Transverse colon (tissue), 4 donors: ENCODE measurements around the gene CTBP2. TPM values are rescaled to one million over a fixed set of nuclear protein-coding genes. Genes with fewer than 3 reads are reported as not detected.

Experiments
- DNase-seq: peaks from one replicate; pipeline ENCODE4 v3.0.0-alpha.2; 2019
- H3K27ac ChIP-seq, 4 donors: fragments of 200-600 bp; sonication (generic); 2 replicates each; pipeline ENCODE4 v1.5.1; 2016 to 2018; ENCODE audit warnings: inconsistent platforms in 4 of 4
- H3K27me3 ChIP-seq: fragments of 200-600 bp; sonication (generic); 2 replicates; pipeline ENCODE4 v1.5.1; 2017; ENCODE audit warnings: inconsistent platforms
- H3K36me3 ChIP-seq, 4 donors: fragments of 200-600 bp; sonication (generic); 2 replicates each; pipeline ENCODE4 v1.5.1; 2017 to 2019; ENCODE audit warnings: inconsistent platforms in 4 of 4
- H3K4me1 ChIP-seq, 4 donors: fragments of 200-600 bp; sonication (generic); 2 replicates each; pipeline ENCODE4 v1.5.1; 2017 to 2020; ENCODE audit warnings: inconsistent platforms in 4 of 4
- H3K4me3 ChIP-seq, 4 donors: fragments of 200-600 bp; sonication (generic); 1 replicate in 1 of 4; 2 replicates in 3 of 4; pipeline versions ENCODE4 v1.5.1 to v1.6.1; 2017 to 2019; ENCODE audit warnings: inconsistent platforms in 4 of 4
- H3K9me3 ChIP-seq, 2 donors: fragments of 200-600 bp; sonication (generic); 2 replicates each; pipeline ENCODE4 v1.5.1; 2017 to 2019; ENCODE audit warnings: inconsistent platforms in 2 of 2
- CTCF ChIP-seq, 5 experiments: fragments of 200-600 bp in 3 of 5; fragments of 450-650 bp in 2 of 5; sonication (generic) in 3 of 5; IDR thresholded peaks; 1 replicate in 2 of 5; 2 replicates in 3 of 5; pipeline ENCODE4 v1.5.1; 2016 to 2017; ENCODE audit warnings: antibody characterized with exemption in 5 of 5, inconsistent platforms in 3 of 5, mild to moderate bottlenecking in 2 of 5, moderate library complexity in 1 of 5
- EP300 ChIP-seq: sonication (generic); formaldehyde crosslinking; IDR thresholded peaks from one replicate; pipeline ENCODE4 v1.6.1; 2017; ENCODE audit warnings: antibody characterized with exemption, low read depth
- POLR2A ChIP-seq: fragments of 450-650 bp; IDR thresholded peaks from one replicate; pipeline ENCODE4 v1.6.1; 2016; ENCODE audit warnings: antibody characterized with exemption, mild to moderate bottlenecking, moderate library complexity
- POLR2AphosphoS5 ChIP-seq, 3 donors: sonication (generic); formaldehyde crosslinking; IDR thresholded peaks; one replicate each; pipeline ENCODE4 v1.6.1; 2016; ENCODE audit warnings: antibody characterized with exemption in 3 of 3
- WGBS, 2 donors: methylation state at CpG; one replicate each; pipeline ENCODE4 v1.1.5; 2018; ENCODE audit warnings: low coverage in 1 of 2; 5-methylcytosine and 5-hydroxymethylcytosine counted together
- in situ Hi-C, 4 donors: fragments of 200-750 bp; cut with MboI; loops; one replicate each; pipeline versions ENCODE4 v1.15.0 to v1.15.1; 2017; ENCODE audit warnings: low sequenced_read_pairs in 3 of 4, low pct_ligation_motif_present in 1 of 4, low pct_unique_long_range_greater_than_20kb in 1 of 4
- intact Hi-C: fragments of 100-400 bp; cut with DNase I; formaldehyde crosslinking; loops from one replicate; pipeline ENCODE4 v1.15.1; 2023; ENCODE audit warnings: low total_unique reads
- total RNA-seq, 4 donors: library from RNA; depleted of rRNA; stranded (reverse); fragments of >200 nt; gene quantifications; one replicate each; pipeline ENCODE4 v1.1.0, GENCODE V29; 2016

Gene CTBP2
- total RNA-seq, 4 donors from 2014 or later = 71.9 to 247 (median 98.4) TPM

- TF ChIP-seq CTCF (IDR thresholded peaks at IDR 0.05) = no peak
- TF ChIP-seq POLR2A = no peak
- TF ChIP-seq POLR2AphosphoS5 (IDR thresholded peaks at IDR 0.05) = no peak
- no peak for TF ChIP-seq EP300
- Histone ChIP-seq H3K27ac (no peak overlapping the region), H3K36me3 (peaks cover 0 to 27% (median 5%) of the 10 kb centered on the region in 4 donors), H3K9me3 (no peaks in the 10 kb centered on the region), H3K27me3 (no peaks in the 10 kb centered on the region), H3K4me1 (peaks cover under 1 to 23% (median 4%) of the 10 kb centered on the region in 4 donors), H3K4me3 (no peak overlapping the region)
- WGBS, 2 donors = 59 to 78% methylated on average over 1 to 5 of the region's 5 CpGs
- intact Hi-C loops (no loop called here), in situ Hi-C loops (no loop called here)
- DNase-seq = no peak
These were observed 194.4 kb downstream of the CTBP2 start for GRCh38 chr10:124966008-124966407.

- no peak for DNase-seq
- H3K9me3 ChIP-seq = no peaks in the 10 kb centered on the region
- H3K27ac ChIP-seq = no peak overlapping the region
- peaks cover 0 to 15% (median 4%) of the 10 kb centered on the region in 4 donors for H3K4me1 ChIP-seq
- no peaks in the 10 kb centered on the region for H3K27me3 ChIP-seq
- no peak for TF ChIP-seq EP300
- no peak for TF ChIP-seq POLR2A
- TF ChIP-seq POLR2AphosphoS5 (IDR thresholded peaks at IDR 0.05) = no peak
- TF ChIP-seq CTCF (IDR thresholded peaks at IDR 0.05) = no peak
- in situ Hi-C loops = no loop called here
- H3K36me3 ChIP-seq = peaks cover 0 to 19% (median 5%) of the 10 kb centered on the region in 4 donors
- H3K4me3 ChIP-seq = no peak overlapping the region
- intact Hi-C loops = no loop called here
- WGBS, 2 donors = 90 to 93% methylated on average over 7 of the region's 7 CpGs
These were observed 196.3 kb downstream of the CTBP2 start for GRCh38 chr10:124963866-124964720.

- no peak for DNase-seq
- Histone ChIP-seq H3K9me3 (no peaks in the 10 kb centered on the region), H3K36me3 (peaks cover 0 to 12% (median 3%) of the 10 kb centered on the region in 4 donors), H3K27me3 (no peaks in the 10 kb centered on the region), H3K4me1 (peaks cover 0 to 18% (median 4%) of the 10 kb centered on the region in 4 donors), H3K27ac (no peak overlapping the region), H3K4me3 (no peak overlapping the region)
- in situ Hi-C loops = no loop called here
- WGBS, 2 donors = 89 to 94% methylated on average over 3 of the region's 3 CpGs
- TF ChIP-seq POLR2AphosphoS5 (IDR thresholded peaks at IDR 0.05) = no peak
- no peak for TF ChIP-seq EP300
- no peak for TF ChIP-seq POLR2A
- no peak for TF ChIP-seq CTCF (IDR thresholded peaks at IDR 0.05)
- intact Hi-C loops = no loop called here
These were observed 197.9 kb downstream of the CTBP2 start for GRCh38 chr10:124962421-124962820.

GRCh38 chr10:124961248-124961570, 199.2 kb downstream of the CTBP2 start:
- TF ChIP-seq POLR2AphosphoS5 (IDR thresholded peaks at IDR 0.05) (no peak), EP300 (no peak), CTCF (IDR thresholded peaks at IDR 0.05) (no peak), POLR2A (no peak)
- H3K4me1 ChIP-seq = peaks cover 3 to 25% (median 5%) of the 10 kb centered on the region in 4 donors
- H3K27ac ChIP-seq = no peak overlapping the region
- H3K9me3 ChIP-seq = no peaks in the 10 kb centered on the region
- in situ Hi-C loops (no loop called here), intact Hi-C loops (no loop called here)
- no peak overlapping the region for H3K4me3 ChIP-seq
- H3K36me3 ChIP-seq = no peaks in the 10 kb centered on the region
- DNase-seq = no peak
- no peaks in the 10 kb centered on the region for H3K27me3 ChIP-seq
- 57 to 75% methylated on average over 1 to 4 of the region's 4 CpGs for WGBS, 2 donors
